Gastrocnemius medialis (tissue), 4 donors: ENCODE data around the gene MAP6D1. TPM values are rescaled to one million over a fixed set of nuclear protein-coding genes. Genes with fewer than 3 reads are reported as not detected.

Experiments
- ATAC-seq, 2 donors: fragments of 150-250 bp; one replicate each; pipeline ENCODE4 v1.9.1; 2016
- DNase-seq, 2 donors: peaks; one replicate each; pipeline ENCODE4 v3.0.0-alpha.2; 2019
- H3K27ac ChIP-seq, 4 donors: fragments of 200-600 bp; sonication (generic); 1 replicate in 1 of 4; 2 replicates in 3 of 4; pipeline ENCODE4 v1.5.1; 2016 to 2018; ENCODE audit warnings: mild to moderate bottlenecking in 2 of 4, moderate library complexity in 1 of 4
- H3K27me3 ChIP-seq, 3 donors: fragments of 200-600 bp; sonication (generic) in 2 of 3; 1 replicate in 1 of 3; 2 replicates in 2 of 3; pipeline versions ENCODE4 v1.5.1 to v1.6.0; 2016 to 2019; ENCODE audit warnings: mild to moderate bottlenecking in 1 of 3, moderate library complexity in 1 of 3
- H3K36me3 ChIP-seq, 2 donors: fragments of 200-600 bp; sonication (generic) in 1 of 2; one replicate each; pipeline ENCODE4 v1.5.1; 2017 to 2018
- H3K4me1 ChIP-seq, 2 donors: fragments of 200-600 bp; sonication (generic) in 1 of 2; one replicate each; pipeline ENCODE4 v1.5.1; 2016 to 2017; ENCODE audit warnings: mild to moderate bottlenecking in 2 of 2
- H3K4me3 ChIP-seq, 4 donors: fragments of 200-600 bp; sonication (generic) in 3 of 4; 1 replicate in 1 of 4; 2 replicates in 3 of 4; pipeline ENCODE4 v1.5.1; 2016 to 2019; ENCODE audit warnings: mild to moderate bottlenecking in 2 of 4
- H3K9me3 ChIP-seq, 3 donors: fragments of 200-600 bp; sonication (generic) in 2 of 3; 1 replicate in 1 of 3; 2 replicates in 2 of 3; pipeline ENCODE4 v1.5.1; 2016 to 2019
- POLR2A ChIP-seq, 2 donors: fragments of 450-650 bp; IDR thresholded peaks; one replicate each; pipeline ENCODE4 v1.6.1; 2017; ENCODE audit warnings: antibody characterized with exemption in 2 of 2, mild to moderate bottlenecking in 2 of 2, moderate library complexity in 2 of 2
- in situ Hi-C, 4 donors: fragments of 200-750 bp; cut with MboI; loops; one replicate each; pipeline versions ENCODE4 v1.15.0 to v1.8.0; 2017; ENCODE audit warnings: low sequenced_read_pairs in 4 of 4
- intact Hi-C: fragments of 100-400 bp; cut with DNase I; formaldehyde crosslinking; loops from one replicate; pipeline ENCODE4 v1.15.1; 2023; ENCODE audit warnings: low total_unique reads
- total RNA-seq, 4 donors: library from RNA; depleted of rRNA; stranded (reverse); fragments of >200 nt; gene quantifications; one replicate each; pipeline versions ENCODE4 v1.1.0 to v1.2.3, GENCODE V29; 2016
- TF ChIP-seq, protein P1 (sequence below), 5 experiments: fragments of 450-650 bp in 3 of 5; fragments of 200-600 bp in 2 of 5; sonication (generic) in 2 of 5; IDR thresholded peaks in 4 of 5; conservative IDR thresholded peaks in 1 of 5; 1 replicate in 4 of 5; 2 replicates in 1 of 5; pipeline ENCODE4 v1.5.1; 2016 to 2019; ENCODE audit warnings: antibody characterized with exemption in 5 of 5, mild to moderate bottlenecking in 3 of 5, moderate library complexity in 3 of 5

The MAP6D1 gene
- total RNA-seq, 4 donors from 2014 or later = 2.5 to 13.8 (median 9.7) TPM

DNA sequence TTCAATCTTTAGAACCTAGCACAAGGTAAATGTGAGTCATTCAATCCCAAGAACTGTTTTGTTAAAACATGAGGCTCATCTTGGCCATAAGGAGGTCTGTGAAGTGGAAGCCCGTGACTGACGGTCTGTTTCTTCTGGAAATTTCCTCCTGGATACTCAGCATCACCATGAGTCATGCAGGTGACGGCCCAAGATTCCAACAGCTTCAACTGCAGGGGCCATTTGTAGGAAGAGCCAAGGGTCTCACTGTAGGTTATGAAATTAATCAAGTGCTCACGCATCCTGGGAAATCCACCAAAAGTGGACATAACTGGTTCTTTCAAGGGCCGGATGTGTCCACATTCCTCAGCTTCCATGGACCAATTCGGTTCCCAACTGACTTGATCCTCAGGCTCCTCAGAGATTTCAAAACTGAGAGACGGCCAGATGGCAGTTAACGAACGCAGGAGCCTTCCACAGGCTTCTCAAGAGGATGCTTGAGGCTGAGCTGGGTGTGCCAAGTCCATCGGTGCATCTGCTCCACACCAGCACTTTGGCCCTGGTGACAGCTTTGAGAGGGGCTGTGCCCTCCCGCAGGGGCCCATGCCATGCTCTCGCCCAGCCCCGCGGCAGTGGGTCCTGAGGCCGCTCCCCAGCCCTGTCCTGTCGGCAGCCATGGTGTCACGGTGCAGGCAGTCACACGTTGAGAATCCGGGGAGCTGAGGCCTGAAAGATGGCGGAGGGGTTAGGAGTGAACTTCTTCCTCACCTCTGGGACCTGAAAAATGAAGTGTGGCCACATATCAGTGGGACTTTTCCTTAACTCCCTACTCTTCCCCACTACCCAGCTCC, 8.5 kb downstream of the MAP6D1 start:
- H3K4me1 ChIP-seq = peaks cover 0 to 5% of the 10 kb centered on the region in 2 donors
- intact Hi-C loops = no loop called here
- H3K4me3 ChIP-seq = no peak overlapping the region
- in situ Hi-C loops = no loop called here
- peaks cover 0 to 16% of the 10 kb centered on the region in 2 donors for H3K36me3 ChIP-seq
- TF ChIP-seq, protein P1, sequence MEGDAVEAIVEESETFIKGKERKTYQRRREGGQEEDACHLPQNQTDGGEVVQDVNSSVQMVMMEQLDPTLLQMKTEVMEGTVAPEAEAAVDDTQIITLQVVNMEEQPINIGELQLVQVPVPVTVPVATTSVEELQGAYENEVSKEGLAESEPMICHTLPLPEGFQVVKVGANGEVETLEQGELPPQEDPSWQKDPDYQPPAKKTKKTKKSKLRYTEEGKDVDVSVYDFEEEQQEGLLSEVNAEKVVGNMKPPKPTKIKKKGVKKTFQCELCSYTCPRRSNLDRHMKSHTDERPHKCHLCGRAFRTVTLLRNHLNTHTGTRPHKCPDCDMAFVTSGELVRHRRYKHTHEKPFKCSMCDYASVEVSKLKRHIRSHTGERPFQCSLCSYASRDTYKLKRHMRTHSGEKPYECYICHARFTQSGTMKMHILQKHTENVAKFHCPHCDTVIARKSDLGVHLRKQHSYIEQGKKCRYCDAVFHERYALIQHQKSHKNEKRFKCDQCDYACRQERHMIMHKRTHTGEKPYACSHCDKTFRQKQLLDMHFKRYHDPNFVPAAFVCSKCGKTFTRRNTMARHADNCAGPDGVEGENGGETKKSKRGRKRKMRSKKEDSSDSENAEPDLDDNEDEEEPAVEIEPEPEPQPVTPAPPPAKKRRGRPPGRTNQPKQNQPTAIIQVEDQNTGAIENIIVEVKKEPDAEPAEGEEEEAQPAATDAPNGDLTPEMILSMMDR (IDR thresholded peaks at IDR 0.05 in 4 of 5, conservative IDR thresholded peaks at IDR 0.05 in 1 of 5) = no peak
- no peak for TF ChIP-seq POLR2A (IDR thresholded peaks at IDR 0.05)
- DNase-seq (no peak), ATAC-seq (no peak)
- H3K27ac ChIP-seq = no peak overlapping the region
- no peaks in the 10 kb centered on the region for H3K9me3 ChIP-seq
- H3K27me3 ChIP-seq = no peaks in the 10 kb centered on the region

DNA sequence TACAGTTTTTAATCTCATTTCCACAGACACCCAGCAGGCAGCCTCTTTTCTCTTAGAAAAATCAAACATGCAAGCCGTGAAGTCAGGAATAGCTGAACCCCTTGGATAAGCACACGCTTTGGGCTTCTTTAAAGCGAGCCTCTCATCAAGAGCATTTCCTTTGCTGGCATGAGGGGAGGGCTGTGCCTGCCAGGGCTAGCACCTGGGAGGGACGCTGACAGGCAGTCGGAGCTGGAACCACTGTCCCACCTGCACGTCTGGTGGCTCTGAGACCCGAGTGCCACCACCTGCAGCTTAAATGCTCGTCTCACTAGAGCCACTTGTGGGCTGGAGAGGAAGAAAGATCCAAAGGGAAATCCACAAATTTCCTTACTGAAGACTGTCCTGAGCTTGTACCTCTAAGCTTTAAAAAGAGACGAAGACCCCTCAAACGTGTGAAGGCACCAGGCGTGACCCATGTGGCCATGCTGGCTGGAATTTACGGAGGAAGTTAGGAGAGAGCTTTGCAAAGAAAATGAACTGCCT, 9.4 kb downstream of the MAP6D1 start:
- Histone ChIP-seq H3K4me3 (no peak overlapping the region), H3K27me3 (no peaks in the 10 kb centered on the region), H3K9me3 (no peaks in the 10 kb centered on the region), H3K4me1 (peaks cover 0 to 5% of the 10 kb centered on the region in 2 donors), H3K27ac (no peak overlapping the region), H3K36me3 (peaks cover 0 to 18% of the 10 kb centered on the region in 2 donors)
- DNase-seq = no peak
- intact Hi-C loops (no loop called here), in situ Hi-C loops (no loop called here)
- TF ChIP-seq, protein P1 (IDR thresholded peaks at IDR 0.05 in 4 of 5, conservative IDR thresholded peaks at IDR 0.05 in 1 of 5) = no peak
- TF ChIP-seq POLR2A (IDR thresholded peaks at IDR 0.05) = no peak
- ATAC-seq = no peak

DNA sequence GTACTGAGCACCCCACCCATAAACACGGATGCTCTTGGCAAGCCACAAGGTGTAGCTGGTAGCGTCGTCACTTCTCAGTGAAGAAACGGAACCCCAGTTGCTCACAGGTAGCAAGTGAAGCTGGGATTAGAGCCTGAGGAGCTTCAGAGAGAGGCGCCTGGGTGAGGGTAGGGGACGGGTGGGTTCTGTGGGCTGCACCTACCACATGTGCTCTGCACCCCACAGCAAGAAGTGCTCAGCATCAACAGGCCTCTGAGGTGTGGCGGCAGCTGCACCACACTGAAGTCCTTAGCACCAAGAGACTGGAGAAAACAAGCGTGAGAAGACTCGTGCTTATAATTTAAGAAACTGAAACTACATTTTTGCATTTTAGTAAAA, 9.8 kb downstream of the MAP6D1 start:
- Histone ChIP-seq H3K27me3 (no peaks in the 10 kb centered on the region), H3K36me3 (peaks cover 0 to 23% of the 10 kb centered on the region in 2 donors), H3K4me1 (peaks cover 0 to 5% of the 10 kb centered on the region in 2 donors), H3K27ac (no peak overlapping the region), H3K4me3 (no peak overlapping the region), H3K9me3 (no peaks in the 10 kb centered on the region)
- TF ChIP-seq, protein P1 (IDR thresholded peaks at IDR 0.05 in 4 of 5, conservative IDR thresholded peaks at IDR 0.05 in 1 of 5) = no peak
- TF ChIP-seq POLR2A (IDR thresholded peaks at IDR 0.05) = no peak
- no peak for ATAC-seq
- in situ Hi-C loops (no loop called here), intact Hi-C loops (no loop called here)
- DNase-seq = no peak

DNA sequence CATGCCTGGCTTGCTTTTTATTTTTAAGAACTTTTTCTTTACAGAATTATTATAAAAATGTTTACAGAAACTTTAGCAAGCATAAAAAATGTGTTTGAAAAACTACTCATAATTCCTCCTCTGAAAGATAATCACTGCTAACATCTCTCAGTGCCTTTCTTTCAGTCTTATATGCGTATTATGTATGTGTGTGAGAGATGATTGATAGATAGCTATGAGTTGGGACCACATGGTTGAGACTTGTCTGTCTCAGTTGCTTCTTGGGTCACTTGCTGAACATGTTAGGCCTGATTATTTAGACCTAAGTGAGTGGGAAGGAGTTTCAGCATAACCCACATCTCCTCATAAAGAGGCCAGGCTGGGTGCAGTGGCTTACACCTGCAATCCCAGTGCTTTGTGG, 11.1 kb downstream of the MAP6D1 start:
- Histone ChIP-seq H3K27ac (no peak overlapping the region), H3K4me1 (peaks cover 0 to 5% of the 10 kb centered on the region in 2 donors), H3K27me3 (no peaks in the 10 kb centered on the region), H3K4me3 (no peak overlapping the region), H3K36me3 (peaks cover 0 to 36% of the 10 kb centered on the region in 2 donors), H3K9me3 (no peaks in the 10 kb centered on the region)
- no peak for TF ChIP-seq POLR2A (IDR thresholded peaks at IDR 0.05)
- TF ChIP-seq, protein P1 (IDR thresholded peaks at IDR 0.05 in 4 of 5, conservative IDR thresholded peaks at IDR 0.05 in 1 of 5) = no peak
- DNase-seq (no peak), ATAC-seq (no peak)
- intact Hi-C loops = no loop called here
- in situ Hi-C loops = no loop called here
